IPS DF 19.7 (cell line): ENCODE measurements around the gene RIC3.

Experiments
- DNase-seq: peaks from one replicate; pipeline ENCODE4 v3.0.0-alpha.2; 2013; ENCODE audit warnings: low read depth, low spot score

RIC3 gene, protein sequence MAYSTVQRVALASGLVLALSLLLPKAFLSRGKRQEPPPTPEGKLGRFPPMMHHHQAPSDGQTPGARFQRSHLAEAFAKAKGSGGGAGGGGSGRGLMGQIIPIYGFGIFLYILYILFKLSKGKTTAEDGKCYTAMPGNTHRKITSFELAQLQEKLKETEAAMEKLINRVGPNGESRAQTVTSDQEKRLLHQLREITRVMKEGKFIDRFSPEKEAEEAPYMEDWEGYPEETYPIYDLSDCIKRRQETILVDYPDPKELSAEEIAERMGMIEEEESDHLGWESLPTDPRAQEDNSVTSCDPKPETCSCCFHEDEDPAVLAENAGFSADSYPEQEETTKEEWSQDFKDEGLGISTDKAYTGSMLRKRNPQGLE

DNA sequence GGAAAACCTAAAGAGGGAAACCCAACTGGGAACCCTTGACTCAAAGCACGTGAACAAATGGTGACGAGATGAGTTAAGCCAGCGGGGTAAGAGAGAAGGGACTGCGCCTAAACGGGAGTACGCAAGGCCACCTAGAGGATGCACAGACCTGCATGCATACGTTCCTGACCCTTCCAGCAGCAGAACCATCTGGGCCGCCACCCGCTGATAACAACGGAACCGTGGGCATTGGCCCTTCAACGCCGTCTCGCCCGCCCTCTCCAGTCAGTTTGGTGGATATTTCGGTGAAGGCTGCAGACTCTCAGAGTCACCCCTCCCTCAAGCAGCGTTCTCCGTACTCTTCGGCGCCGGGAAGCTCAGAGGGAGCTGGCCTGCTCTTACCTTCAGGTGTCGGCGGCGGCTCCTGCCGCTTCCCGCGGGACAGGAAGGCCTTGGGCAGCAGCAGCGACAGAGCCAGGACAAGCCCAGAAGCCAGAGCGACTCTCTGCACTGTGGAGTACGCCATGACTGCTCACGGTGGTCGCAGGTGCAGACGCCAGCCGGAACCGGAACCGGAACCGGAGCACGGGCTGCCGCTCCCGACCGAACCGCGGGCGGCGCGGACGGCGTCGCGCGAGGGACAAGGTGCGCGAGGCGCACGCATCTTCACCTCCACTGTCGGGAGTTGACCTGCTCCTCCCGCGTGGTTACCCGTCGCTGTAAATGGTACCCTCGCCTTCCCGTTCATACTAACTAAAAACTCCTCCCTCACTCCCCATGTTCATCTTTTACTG, at the start of gene RIC3:
Gene RIC3, minus strand, starts transcription at position 541 of the 773 bp plus-strand sequence. Its CDS starts 36 bp downstream, at position 505.
- no peak for DNase-seq

GRCh38 chr11:8218409-8218808, 49.6 kb upstream of the RIC3 start:
- DNase-seq: no peak

- DNase-seq: no peak
Measured at GRCh38 chr11:8217926-8218325, 49.1 kb upstream of the RIC3 start.

GRCh38 chr11:8217136-8217535, 48.3 kb upstream of the RIC3 start:
- DNase-seq: no peak

DNA sequence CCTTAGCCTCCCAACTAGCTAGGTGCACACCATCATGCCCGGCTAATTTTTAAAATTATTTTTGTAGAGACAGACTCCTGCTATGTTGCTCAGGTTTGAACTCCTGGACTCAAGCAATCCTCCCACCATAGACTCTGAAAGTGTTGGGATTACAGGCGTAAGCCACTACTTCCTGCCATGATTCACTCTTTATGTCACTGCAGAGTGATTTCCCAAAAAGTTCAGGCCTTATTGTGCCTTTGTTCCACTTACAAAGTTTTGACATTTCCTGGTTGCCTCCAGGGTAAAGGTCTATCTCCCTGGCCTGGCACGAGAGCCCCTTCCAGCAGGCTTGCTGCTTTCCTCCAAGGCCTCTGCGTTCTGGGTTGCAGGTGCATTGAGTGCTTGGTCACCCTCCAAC, 44.6 kb upstream of the RIC3 start:
- DNase-seq: no peak

GRCh38 chr11:8209208-8209807, 40.5 kb upstream of the RIC3 start:
- DNase-seq: no peak

DNA sequence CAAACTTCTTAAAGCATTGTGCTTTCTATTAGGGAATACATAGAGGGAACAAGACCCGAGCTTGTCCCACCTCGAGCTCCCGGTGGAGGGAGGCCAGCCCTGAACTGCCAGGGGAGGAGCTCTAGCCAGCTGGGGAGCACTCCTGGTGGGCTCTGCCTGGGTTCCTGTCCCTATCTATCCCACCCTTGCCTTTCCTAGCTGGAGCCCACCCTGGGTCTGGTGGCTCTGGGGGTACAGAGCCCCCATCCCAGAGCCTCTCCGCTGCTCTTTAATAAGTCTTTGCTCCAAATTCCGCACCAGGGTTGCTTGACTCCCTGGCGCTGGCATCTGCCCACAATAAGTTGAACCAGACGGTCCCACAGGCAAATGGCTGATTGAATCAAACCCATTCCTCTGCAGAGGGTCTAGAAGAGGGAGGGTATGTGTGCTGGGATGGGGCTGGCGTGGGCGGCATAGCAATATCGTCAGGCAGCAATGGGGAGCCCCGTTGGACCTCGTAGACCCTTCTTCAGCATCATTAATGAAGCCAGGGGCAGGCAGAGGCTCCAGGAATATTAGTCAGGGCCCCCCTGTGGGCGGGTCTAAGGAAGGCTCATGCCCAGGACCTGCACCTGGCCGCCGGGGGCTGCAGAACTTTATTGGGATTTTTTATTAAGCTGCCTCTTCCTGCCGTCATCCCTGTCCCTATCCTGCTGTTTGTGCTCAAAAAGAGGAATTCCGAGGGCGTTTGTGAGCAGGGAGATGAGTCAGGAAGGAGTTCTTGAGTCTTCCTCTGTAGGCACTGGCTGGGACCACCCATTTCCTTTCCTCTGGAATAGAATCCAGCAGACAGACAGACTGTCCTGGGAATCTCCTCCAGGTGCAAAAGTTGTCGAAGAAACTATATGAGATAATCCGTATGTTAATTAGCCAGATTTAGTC, 38.5 kb upstream of the RIC3 start:
- DNase-seq: no peak

GRCh38 chr11:8206251-8207079, 37.6 kb upstream of the RIC3 start:
- DNase-seq: no peak

GRCh38 chr11:8205566-8205965, 36.7 kb upstream of the RIC3 start:
- DNase-seq: no peak

DNA sequence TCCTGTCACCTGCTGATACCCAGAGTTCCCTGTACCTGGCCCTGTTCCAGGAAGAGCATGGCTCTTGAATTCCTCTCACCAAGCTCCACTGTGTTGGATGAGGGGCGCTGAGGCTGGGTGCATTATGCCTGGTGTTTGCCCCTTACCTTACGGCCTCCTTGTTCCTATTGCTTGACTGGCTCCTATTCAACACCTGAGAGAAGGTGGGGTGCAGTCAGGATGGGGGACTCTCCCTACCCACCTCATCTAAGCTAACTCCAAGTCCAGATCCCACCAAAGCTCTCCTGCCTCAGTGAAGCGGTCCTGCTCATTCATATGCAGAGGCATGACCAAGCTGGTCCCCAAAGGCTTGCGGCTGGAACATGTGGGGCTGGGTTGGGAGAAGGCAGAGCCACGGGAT, 35.8 kb upstream of the RIC3 start:
- no peak for DNase-seq

GRCh38 chr11:8204025-8204424, 35.2 kb upstream of the RIC3 start:
- no peak for DNase-seq

- no peak for DNase-seq
Measured at GRCh38 chr11:8203414-8203715, 34.5 kb upstream of the RIC3 start.

- no peak for DNase-seq
Measured at GRCh38 chr11:8202516-8203413, 33.9 kb upstream of the RIC3 start.

GRCh38 chr11:8201644-8202365, 33.0 kb upstream of the RIC3 start:
- no peak for DNase-seq

GRCh38 chr11:8199676-8200075, 30.9 kb upstream of the RIC3 start:
- no peak for DNase-seq

DNA sequence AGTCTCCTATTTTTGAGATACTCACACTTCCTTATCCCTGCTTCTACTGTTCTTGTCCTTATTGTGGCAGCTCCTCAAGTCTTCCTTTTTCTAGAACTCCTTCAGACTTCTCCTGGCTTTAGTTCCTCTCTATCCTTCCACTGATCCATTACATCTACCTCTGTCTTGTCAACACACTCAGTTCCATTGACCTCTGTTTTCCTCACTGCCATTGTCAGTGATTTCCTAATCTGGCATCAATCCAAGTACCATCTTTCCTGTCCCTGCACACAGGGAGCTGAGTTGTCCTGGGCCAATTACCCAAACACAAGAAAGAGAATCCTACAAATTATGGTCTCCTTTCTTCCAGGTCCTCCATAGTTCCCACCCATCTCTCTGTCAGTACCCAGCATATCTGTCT, 27.9 kb upstream of the RIC3 start:
- DNase-seq: no peak

DNA sequence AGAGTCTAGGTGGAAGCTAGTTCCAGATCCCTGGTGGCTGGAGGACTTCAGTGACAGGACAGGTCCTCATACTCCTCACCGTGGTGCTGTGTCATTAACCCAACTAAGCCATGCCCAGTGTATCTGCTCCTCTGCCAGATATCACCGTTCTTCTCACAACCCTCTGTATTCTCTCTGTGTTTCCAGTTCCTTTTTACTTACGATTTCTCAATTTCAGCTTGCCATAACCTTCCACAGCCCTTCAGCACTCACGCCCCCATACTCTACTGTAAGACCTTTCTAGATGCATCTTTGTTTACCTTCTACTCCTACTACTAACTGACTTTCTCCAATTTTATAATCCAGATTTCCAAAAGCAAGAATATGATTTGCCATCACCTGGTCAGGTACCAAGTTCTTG, 26.1 kb upstream of the RIC3 start:
- DNase-seq: no peak

GRCh38 chr11:8192896-8193209, 24.0 kb upstream of the RIC3 start:
- no peak for DNase-seq
